Hepatocyte (in vitro differentiated cells): ENCODE measurements around the gene THAP5. TPM values are rescaled to one million over a fixed set of nuclear protein-coding genes. Genes with fewer than 3 reads are reported as not detected.

Source experiments
- DNase-seq: peaks from one replicate; pipeline ENCODE4 v3.0.0-alpha.2; 2016; ENCODE audit warnings: low spot score
- H2AFZ ChIP-seq: fragments of 200-600 bp; sonication (generic); 2 replicates; pipeline ENCODE4 v1.6.0; 2016; ENCODE audit warnings: antibody characterized with exemption, mild to moderate bottlenecking
- H3K27ac ChIP-seq: fragments of 200-600 bp; sonication (generic); 2 replicates; pipeline ENCODE4 v1.5.1; 2016; ENCODE audit warnings: mild to moderate bottlenecking
- H3K27me3 ChIP-seq: fragments of 200-600 bp; sonication (generic); 2 replicates; pipeline ENCODE4 v1.6.1; 2016
- H3K36me3 ChIP-seq: fragments of 200-600 bp; sonication (generic); replicated peaks from 2 replicates; pipeline ENCODE4 v1.5.1; 2016; ENCODE audit warnings: low read depth; ENCODE audit not compliant: insufficient read depth
- H3K4me1 ChIP-seq: fragments of 200-600 bp; sonication (generic); 2 replicates; pipeline ENCODE4 v1.5.1; 2016; ENCODE audit warnings: mild to moderate bottlenecking, moderate library complexity; ENCODE audit not compliant: insufficient read depth
- H3K4me2 ChIP-seq: fragments of 200-600 bp; sonication (generic); 2 replicates; pipeline ENCODE4 v1.6.0; 2016
- H3K4me3 ChIP-seq: fragments of 200-600 bp; sonication (generic); 2 replicates; pipeline ENCODE4 v1.5.1; 2016; ENCODE audit warnings: mild to moderate bottlenecking
- H3K79me2 ChIP-seq: fragments of 200-600 bp; sonication (generic); 2 replicates; pipeline ENCODE4 v1.6.0; 2017; ENCODE audit warnings: mild to moderate bottlenecking
- H3K9me2 ChIP-seq: fragments of 200-600 bp; sonication (generic); replicated peaks from 2 replicates; pipeline ENCODE4 v1.6.0; 2017; ENCODE audit warnings: mild to moderate bottlenecking; ENCODE audit not compliant: insufficient read depth
- H3K9me3 ChIP-seq: fragments of 200-600 bp; sonication (generic); 2 replicates; pipeline ENCODE4 v1.5.1; 2016; ENCODE audit warnings: low read depth, mild to moderate bottlenecking
- H4K20me1 ChIP-seq: fragments of 200-600 bp; sonication (generic); 2 replicates; pipeline ENCODE4 v1.6.0; 2016; ENCODE audit warnings: mild to moderate bottlenecking; ENCODE audit not compliant: insufficient read depth, poor library complexity, severe bottlenecking
- CTCF ChIP-seq: fragments of 200-600 bp; sonication (generic); IDR thresholded peaks from 2 replicates; pipeline ENCODE4 v1.5.1; 2016; ENCODE audit warnings: antibody characterized with exemption, mild to moderate bottlenecking; ENCODE audit not compliant: poor library complexity
- EZH2 ChIP-seq: fragments of 200-600 bp; sonication (generic); IDR thresholded peaks from 2 replicates; pipeline ENCODE4 v1.6.1; 2016; ENCODE audit warnings: antibody characterized with exemption, mild to moderate bottlenecking, borderline replicate concordance
- EZH2phosphoT487 ChIP-seq: fragments of 200-600 bp; sonication (generic); IDR thresholded peaks from one replicate; pipeline ENCODE4 v1.6.1; 2018; ENCODE audit warnings: antibody characterized with exemption, mild to moderate bottlenecking, low read depth, moderate library complexity; ENCODE audit not compliant: unreplicated experiment, severe bottlenecking
- WGBS: methylation state at CpG from one replicate; pipeline ENCODE4 v1.1.6; 2016; ENCODE audit warnings: low lambda C conversion rate; ENCODE audit errors: missing lambda C conversion rate; 5-methylcytosine and 5-hydroxymethylcytosine counted together
- polyA plus RNA-seq: library from polyadenylated mRNA; unstranded; fragments of >200 nt; fragmentation: Nextera tagmentation; extraction: Ambion mirVana; gene quantifications from 2 replicates; pipeline ENCODE4 v1.2.1, GENCODE V29; 2016
- total RNA-seq: library from RNA; depleted of rRNA; stranded (reverse); fragments of >200 nt; gene quantifications from 2 replicates; pipeline ENCODE4 v1.2.3, GENCODE V29; 2014

Gene THAP5
- total and polyA plus RNA-seq, 2 experiments from 2014 or later, result 8.8 to 36.9 TPM

- Histone ChIP-seq H3K27ac (no peak overlapping the region), H3K4me1 (peaks cover 6% of the 10 kb centered on the region), H3K9me2 (no peaks in the 10 kb centered on the region), H2AFZ (no peak overlapping the region), H3K4me3 (no peak overlapping the region), H3K79me2 (no peaks in the 10 kb centered on the region), H3K36me3 (no peaks in the 10 kb centered on the region), H3K4me2 (no peak overlapping the region), H3K9me3 (no peaks in the 10 kb centered on the region), H3K27me3 (no peaks in the 10 kb centered on the region), H4K20me1 (no peaks in the 10 kb centered on the region)
- TF ChIP-seq EZH2 (no peak), CTCF (no peak), EZH2phosphoT487 (no peak)
- 77% methylated on average over 6 of the region's 6 CpGs for WGBS
- DNase-seq, result no peak
These were observed 10.8 kb upstream of the THAP5 start for GRCh38 chr7:108580298-108580697.

GRCh38 chr7:108578937-108579336 is 9.4 kb upstream of the THAP5 start:
- H3K9me2 ChIP-seq, result no peaks in the 10 kb centered on the region
- TF ChIP-seq CTCF (no peak), EZH2phosphoT487 (no peak), EZH2 (no peak)
- H3K36me3 ChIP-seq, result no peaks in the 10 kb centered on the region
- peaks cover 12% of the 10 kb centered on the region for H3K79me2 ChIP-seq
- no peak overlapping the region for H3K27ac ChIP-seq
- no peak overlapping the region for H3K4me3 ChIP-seq
- H3K4me1 ChIP-seq, result peaks cover 6% of the 10 kb centered on the region
- H3K4me2 ChIP-seq, result no peak overlapping the region
- H4K20me1 ChIP-seq, result no peaks in the 10 kb centered on the region
- H3K27me3 ChIP-seq, result no peaks in the 10 kb centered on the region
- 96% methylated on average over 7 of the region's 7 CpGs for WGBS
- H2AFZ ChIP-seq, result no peak overlapping the region
- DNase-seq, result no peak
- H3K9me3 ChIP-seq, result no peaks in the 10 kb centered on the region

GRCh38 chr7:108576116-108576515 is 6.6 kb upstream of the THAP5 start:
- Histone ChIP-seq H3K4me2 (no peak overlapping the region), H3K36me3 (no peaks in the 10 kb centered on the region), H3K79me2 (peaks cover 40% of the 10 kb centered on the region), H3K27ac (no peak overlapping the region), H3K9me3 (no peaks in the 10 kb centered on the region), H2AFZ (no peak overlapping the region), H3K4me1 (peaks cover 8% of the 10 kb centered on the region), H3K9me2 (no peaks in the 10 kb centered on the region), H3K4me3 (no peak overlapping the region), H3K27me3 (no peaks in the 10 kb centered on the region), H4K20me1 (no peaks in the 10 kb centered on the region)
- 96% methylated on average over 1 of the region's 1 CpG for WGBS
- TF ChIP-seq CTCF (no peak), EZH2 (no peak), EZH2phosphoT487 (no peak)
- DNase-seq, result no peak

GRCh38 chr7:108575156-108575555 is 5.7 kb upstream of the THAP5 start:
- Histone ChIP-seq H3K9me3 (no peaks in the 10 kb centered on the region), H3K36me3 (no peaks in the 10 kb centered on the region), H3K4me1 (peaks cover 8% of the 10 kb centered on the region), H4K20me1 (no peaks in the 10 kb centered on the region), H3K9me2 (no peaks in the 10 kb centered on the region), H3K27ac (no peak overlapping the region), H3K4me3 (no peak overlapping the region), H3K27me3 (no peaks in the 10 kb centered on the region), H2AFZ (no peak overlapping the region), H3K79me2 (peaks cover 46% of the 10 kb centered on the region), H3K4me2 (no peak overlapping the region)
- no peak for TF ChIP-seq CTCF
- no peak for TF ChIP-seq EZH2
- DNase-seq, result no peak
- 81% methylated on average over 2 of the region's 2 CpGs for WGBS
